BJ (cell line): ENCODE data around the gene MAPK6. TPM values are rescaled to one million over a fixed set of nuclear protein-coding genes. Genes with fewer than 3 reads are reported as not detected.
"Not testable (repeated sequence)": the region's sequence is repeated elsewhere in the genome, so short reads cannot be mapped to it uniquely, and the experiment has no call there.

ENCODE experiments used
- CTCF ChIA-PET: fragments of 350-600 bp; formaldehyde crosslinking; extraction: SDS; loops from one replicate; lab custom pipeline; 2021; ENCODE audit warnings: antibody characterized with exemption, inconsistent platforms; lab: Yijun Ruan, JAX
- POLR2A ChIA-PET: fragments of 300-600 bp; sonication (Branson Sonifier 250); formaldehyde crosslinking; extraction: SDS; loops from one replicate; lab custom pipeline; 2021; ENCODE audit warnings: antibody characterized with exemption; lab: Charles Lee
- DNase-seq: peaks from one replicate; pipeline ENCODE4 v3.0.0-alpha.2; 2011; ENCODE audit warnings: low read depth
- H3K27me3 ChIP-seq: 2 replicates; pipeline ENCODE4 v1.6.0; 2011; ENCODE audit warnings: low read length; ENCODE audit not compliant: control insufficient read depth, insufficient read depth
- H3K36me3 ChIP-seq: 2 replicates; pipeline ENCODE4 v1.5.1; 2011; ENCODE audit warnings: low read length; ENCODE audit not compliant: control insufficient read depth, insufficient read depth
- H3K4me3 ChIP-seq: 2 replicates; pipeline ENCODE4 v1.5.1; 2011; ENCODE audit warnings: low read depth, mild to moderate bottlenecking, control low read depth, low read length
- CTCF ChIP-seq: IDR thresholded peaks from 2 replicates; pipeline ENCODE4 v1.5.1; 2011; ENCODE audit warnings: low read depth, mild to moderate bottlenecking, control low read depth, inconsistent platforms, low read length, moderate library complexity; ENCODE audit not compliant: insufficient read depth
- polyA plus RNA-seq: library from polyadenylated mRNA; depleted of rRNA; stranded (reverse); fragments of >200 nt; gene quantifications from 2 replicates; pipeline ENCODE4 v1.2.3, GENCODE V29; 2011

Gene MAPK6
- polyA plus RNA-seq, 1 experiment, result 21.2 TPM

- Histone ChIP-seq H3K4me3 (no peak overlapping the region), H3K36me3 (no peaks in the 10 kb centered on the region), H3K27me3 (no peaks in the 10 kb centered on the region)
- no peak for TF ChIP-seq CTCF
- ChIA-PET CTCF (interaction anchor here (2.6 to 4.0 kb wide), 2 partner anchors 9 to 56 kb away, joined by 7 to 14 read pairs; no protein-coding TSS in a partner anchor), POLR2A (no interaction called here)
- no peak for DNase-seq
Measured at GRCh38 chr15:52082197-52083036, 63.4 kb downstream of the MAPK6 start.

GRCh38 chr15:52083037-52083359, 64.0 kb downstream of the MAPK6 start:
- H3K27me3 ChIP-seq, DNase-seq, H3K36me3 ChIP-seq, POLR2A ChIA-PET, H3K4me3 ChIP-seq: not testable (repeated sequence)
- CTCF ChIA-PET, result interaction anchor here (1.3 to 2.6 kb wide), 2 partner anchors 9 to 16 kb away, joined by 3 to 7 read pairs; no protein-coding TSS in a partner anchor

GRCh38 chr15:52083603-52084002, 64.6 kb downstream of the MAPK6 start:
- H3K27me3 ChIP-seq, result no peaks in the 10 kb centered on the region
- ChIA-PET POLR2A (no interaction called here), CTCF (interaction anchor here (0.8 to 2.6 kb wide), 3 partner anchors 10 to 56 kb away, joined by 3 to 7 read pairs (median 3); no protein-coding TSS in a partner anchor)
- no peak for TF ChIP-seq CTCF
- no peak overlapping the region for H3K4me3 ChIP-seq
- no peaks in the 10 kb centered on the region for H3K36me3 ChIP-seq
- DNase-seq, result no peak

- no peak for TF ChIP-seq CTCF
- CTCF ChIA-PET, result interaction anchor here (1.7 kb wide), 1 partner anchor 8 kb away, joined by 4 read pairs; no protein-coding TSS in a partner anchor
- H3K27me3 ChIP-seq, result no peaks in the 10 kb centered on the region
- DNase-seq, result no peak
- no peak overlapping the region for H3K4me3 ChIP-seq
- no peaks in the 10 kb centered on the region for H3K36me3 ChIP-seq
- POLR2A ChIA-PET, result no interaction called here
Measured at GRCh38 chr15:52085299-52085698, 66.3 kb downstream of the MAPK6 start.

- ChIA-PET POLR2A (no interaction called here), CTCF (interaction anchor here (1.7 kb wide), 1 partner anchor 9 kb away, joined by 4 read pairs; no protein-coding TSS in a partner anchor)
- H3K4me3 ChIP-seq, result no peak overlapping the region
- H3K27me3 ChIP-seq, result no peaks in the 10 kb centered on the region
- no peak for TF ChIP-seq CTCF
- H3K36me3 ChIP-seq, result no peaks in the 10 kb centered on the region
- no peak for DNase-seq
Measured at GRCh38 chr15:52086011-52086786, 67.2 kb downstream of the MAPK6 start.
